Stimulated activated CD4-positive, alpha-beta T cell treated with anti-CD3 and anti-CD28 coated beads, Interleukin-15, amount 100 ng/mL, for 1 hour (primary cell): ENCODE results near the gene FCHSD2.
"Not testable (repeated sequence)": the region's sequence is repeated elsewhere in the genome, so short reads cannot be mapped to it uniquely, and the experiment has no call there.

Experiments used
- DNase-seq, 2 donors: peaks; one replicate each; pipeline ENCODE4 v3.0.0-alpha.2; 2020; ENCODE audit warnings: low read depth in 1 of 2, low spot score in 1 of 2

The FCHSD2 gene

GRCh38 chr11:72940417-72940816 lies 201.7 kb downstream of the FCHSD2 start:
- no peak for DNase-seq

GRCh38 chr11:72939031-72939430 lies 203.1 kb downstream of the FCHSD2 start:
- no peak for DNase-seq

GRCh38 chr11:72937439-72937838 lies 204.7 kb downstream of the FCHSD2 start:
- no peak for DNase-seq

GRCh38 chr11:72935700-72936099 lies 206.4 kb downstream of the FCHSD2 start:
- DNase-seq = no peak

- no peak for DNase-seq
Observed at GRCh38 chr11:72932132-72932570, 210.0 kb downstream of the FCHSD2 start.

GRCh38 chr11:72930008-72930407 lies 212.1 kb downstream of the FCHSD2 start:
- DNase-seq = no peak

- no peak for DNase-seq
Observed at GRCh38 chr11:72929256-72929655, 212.9 kb downstream of the FCHSD2 start.

- DNase-seq = no peak
Observed at GRCh38 chr11:72927380-72927779, 214.7 kb downstream of the FCHSD2 start.

- no peak for DNase-seq
Observed at GRCh38 chr11:72926076-72926475, 216.0 kb downstream of the FCHSD2 start.

GRCh38 chr11:72925656-72926055 lies 216.5 kb downstream of the FCHSD2 start:
- DNase-seq = no peak

GRCh38 chr11:72924568-72925190 lies 217.4 kb downstream of the FCHSD2 start:
- DNase-seq = no peak

GRCh38 chr11:72921028-72921716 lies 220.9 kb downstream of the FCHSD2 start:
- no peak for DNase-seq

- DNase-seq = no peak
Observed at GRCh38 chr11:72920001-72920400, 222.1 kb downstream of the FCHSD2 start.

GRCh38 chr11:72918851-72919250 lies 223.3 kb downstream of the FCHSD2 start:
- no peak for DNase-seq

- DNase-seq = no peak
Observed at GRCh38 chr11:72912253-72912652, 229.9 kb downstream of the FCHSD2 start.

GRCh38 chr11:72909558-72910388 lies 232.3 kb downstream of the FCHSD2 start:
- not testable (repeated sequence) for DNase-seq

- DNase-seq = no peak
Observed at GRCh38 chr11:72908032-72908676, 234.0 kb downstream of the FCHSD2 start.

- no peak for DNase-seq
Observed at GRCh38 chr11:72904016-72904415, 238.1 kb downstream of the FCHSD2 start.

GRCh38 chr11:72901374-72901773 lies 240.7 kb downstream of the FCHSD2 start:
- no peak for DNase-seq

- DNase-seq = no peak
Observed at GRCh38 chr11:72900013-72900412, 242.1 kb downstream of the FCHSD2 start.

- no peak for DNase-seq
Observed at GRCh38 chr11:72899238-72899637, 242.9 kb downstream of the FCHSD2 start.
